ENCODE data around the gene BORCS5.

DNA sequence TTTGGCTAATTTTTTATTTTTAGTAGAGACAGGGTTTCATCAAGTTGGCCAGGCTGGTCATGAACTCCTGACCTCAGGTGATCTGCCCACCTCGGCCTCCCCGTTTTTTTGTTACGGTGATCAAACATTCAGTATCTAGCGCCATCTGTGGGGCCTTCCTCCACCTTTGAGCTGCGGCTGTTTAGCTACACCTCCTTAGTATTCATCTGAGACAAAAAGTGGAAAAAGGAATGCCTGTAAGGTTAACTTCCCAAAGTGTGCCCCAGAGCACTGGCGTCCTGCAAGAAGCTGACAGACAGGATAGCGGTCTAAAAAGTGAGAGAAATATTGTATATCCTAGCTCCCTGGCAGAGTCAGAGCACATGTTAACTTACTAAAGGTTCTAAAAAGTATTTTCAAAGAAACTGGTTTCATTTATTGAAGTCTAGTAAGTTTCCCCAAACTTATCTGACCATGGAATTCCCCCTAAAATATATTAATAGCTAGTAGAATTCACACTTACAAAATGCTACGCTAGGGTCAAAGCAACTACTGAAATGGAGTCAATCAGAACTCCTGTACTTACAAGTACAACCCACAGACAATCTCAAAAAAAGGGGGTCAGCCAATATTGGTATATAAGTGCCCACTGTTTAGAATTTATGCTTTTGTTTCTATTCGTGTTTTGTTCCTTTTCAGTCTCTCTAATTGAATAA, 146.7 kb downstream of the BORCS5 start:
- TF ChIP-seq, protein P1, sequence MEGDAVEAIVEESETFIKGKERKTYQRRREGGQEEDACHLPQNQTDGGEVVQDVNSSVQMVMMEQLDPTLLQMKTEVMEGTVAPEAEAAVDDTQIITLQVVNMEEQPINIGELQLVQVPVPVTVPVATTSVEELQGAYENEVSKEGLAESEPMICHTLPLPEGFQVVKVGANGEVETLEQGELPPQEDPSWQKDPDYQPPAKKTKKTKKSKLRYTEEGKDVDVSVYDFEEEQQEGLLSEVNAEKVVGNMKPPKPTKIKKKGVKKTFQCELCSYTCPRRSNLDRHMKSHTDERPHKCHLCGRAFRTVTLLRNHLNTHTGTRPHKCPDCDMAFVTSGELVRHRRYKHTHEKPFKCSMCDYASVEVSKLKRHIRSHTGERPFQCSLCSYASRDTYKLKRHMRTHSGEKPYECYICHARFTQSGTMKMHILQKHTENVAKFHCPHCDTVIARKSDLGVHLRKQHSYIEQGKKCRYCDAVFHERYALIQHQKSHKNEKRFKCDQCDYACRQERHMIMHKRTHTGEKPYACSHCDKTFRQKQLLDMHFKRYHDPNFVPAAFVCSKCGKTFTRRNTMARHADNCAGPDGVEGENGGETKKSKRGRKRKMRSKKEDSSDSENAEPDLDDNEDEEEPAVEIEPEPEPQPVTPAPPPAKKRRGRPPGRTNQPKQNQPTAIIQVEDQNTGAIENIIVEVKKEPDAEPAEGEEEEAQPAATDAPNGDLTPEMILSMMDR (IDR thresholded peaks at IDR 0.05; ENCODE audit: insufficient read depth, low read length, poor library complexity, severe bottlenecking) = no peak
- no peak for TF ChIP-seq EZH2phosphoT487 (conservative IDR thresholded peaks at IDR 0.05; ENCODE audit: low read length)
